PC-3 (cell line): ENCODE measurements around the gene CACNA1E. TPM values are rescaled to one million over a fixed set of nuclear protein-coding genes. Genes with fewer than 3 reads are reported as not detected.

ENCODE experiments used
- ATAC-seq: fragments of 200-7000 bp; cut with Tn5 transposase; 2 replicates; pipeline ENCODE4 v1.9.1; 2020; ENCODE audit warnings: mild to moderate bottlenecking, moderate library complexity
- BruUV-seq: library from RNA; stranded (reverse); fragments of 400-500 nt; replicated peaks from 2 replicates; lab custom pipeline; 2021; lab: Mats Ljungman, UMichigan
- CTCF ChIA-PET: fragments of 300-600 bp; sonication (Branson Sonifier 250); formaldehyde crosslinking; loops from one replicate; lab custom pipeline; 2022; ENCODE audit warnings: antibody characterized with exemption; lab: Charles Lee
- POLR2A ChIA-PET: fragments of 300-600 bp; sonication (Branson Sonifier 250); formaldehyde crosslinking; loops from one replicate; lab custom pipeline; 2022; ENCODE audit warnings: antibody characterized with exemption; ENCODE audit not compliant: unreplicated experiment; lab: Charles Lee
- DNase-seq: peaks from one replicate; pipeline ENCODE4 v3.0.0-alpha.2; 2015
- H2AFZ ChIP-seq: fragments of 300-600 bp; sonication (generic); 2 replicates; pipeline ENCODE4 v1.6.0; 2016; ENCODE audit warnings: antibody characterized with exemption, low read length
- H3F3A ChIP-seq: fragments of 300-600 bp; sonication (generic); one replicate; pipeline ENCODE4 v1.6.0; 2017; ENCODE audit warnings: antibody characterized with exemption, low read length, control low read depth, mild to moderate bottlenecking; ENCODE audit not compliant: unreplicated experiment
- H3K27ac ChIP-seq: fragments of 300-600 bp; sonication (generic); 2 replicates; pipeline ENCODE4 v1.5.1; 2016; ENCODE audit warnings: mild to moderate bottlenecking, low read length
- H3K27me3 ChIP-seq: fragments of 300-600 bp; sonication (generic); 2 replicates; pipeline ENCODE4 v1.6.1; 2016; ENCODE audit warnings: low read length, mixed read lengths
- H3K36me3 ChIP-seq: fragments of 300-600 bp; sonication (generic); 2 replicates; pipeline ENCODE4 v1.6.1; 2016; ENCODE audit warnings: low read depth, mixed run types, low read length, mixed read lengths
- H3K4me1 ChIP-seq: fragments of 300-600 bp; sonication (generic); 2 replicates; pipeline ENCODE4 v1.5.1; 2016; ENCODE audit warnings: low read length; ENCODE audit not compliant: insufficient read depth
- H3K4me2 ChIP-seq: fragments of 300-600 bp; sonication (generic); 2 replicates; pipeline ENCODE4 v1.6.0; 2016; ENCODE audit warnings: low read length
- H3K4me3 ChIP-seq: fragments of 300-600 bp; sonication (generic); 2 replicates; pipeline ENCODE4 v1.5.1; 2016; ENCODE audit warnings: mild to moderate bottlenecking, low read length, mixed read lengths
- H3K79me2 ChIP-seq: fragments of 300-600 bp; sonication (generic); 2 replicates; pipeline ENCODE4 v1.6.1; 2017; ENCODE audit warnings: low read length, mixed read lengths
- H3K9ac ChIP-seq: fragments of 300-600 bp; sonication (generic); 2 replicates; pipeline ENCODE4 v1.6.0; 2016; ENCODE audit warnings: mild to moderate bottlenecking, low read length
- H3K9me2 ChIP-seq: fragments of 300-600 bp; sonication (generic); replicated peaks from 2 replicates; pipeline ENCODE4 v1.6.1; 2016; ENCODE audit warnings: mixed run types, low read length, mixed read lengths
- H3K9me3 ChIP-seq: fragments of 300-600 bp; sonication (generic); 2 replicates; pipeline ENCODE4 v1.6.1; 2016; ENCODE audit warnings: low read length, mixed read lengths
- H4K20me1 ChIP-seq: fragments of 300-600 bp; sonication (generic); 2 replicates; pipeline ENCODE4 v1.6.1; 2016; ENCODE audit warnings: low read length, mixed read lengths
- CTCF ChIP-seq: fragments of 300-600 bp; sonication (generic); conservative IDR thresholded peaks from 2 replicates; pipeline ENCODE4 v1.5.1; 2017; ENCODE audit warnings: antibody characterized with exemption, low read depth, mild to moderate bottlenecking, low read length
- EZH2 ChIP-seq: fragments of 300-600 bp; sonication (generic); IDR thresholded peaks from one replicate; pipeline ENCODE4 v1.6.1; 2017; ENCODE audit warnings: antibody characterized with exemption, mild to moderate bottlenecking, low read length; ENCODE audit not compliant: unreplicated experiment
- EZH2phosphoT487 ChIP-seq: fragments of 300-600 bp; sonication (generic); IDR thresholded peaks from 2 replicates; pipeline ENCODE4 v1.6.1; 2018; ENCODE audit warnings: mild to moderate bottlenecking, antibody characterized with exemption, low read length, borderline replicate concordance
- intact Hi-C: fragments of 100-400 bp; cut with micrococcal nuclease; formaldehyde crosslinking; loops from 2 replicates; pipeline ENCODE4 v1.9.0; 2023
- total RNA-seq: library from RNA; depleted of rRNA; stranded (reverse); fragments of >200 nt; gene quantifications from 2 replicates; pipeline ENCODE4 v1.2.3, GENCODE V29; 2014

The CACNA1E gene
- total RNA-seq, 1 experiment from 2014 or later, result not detected

DNA sequence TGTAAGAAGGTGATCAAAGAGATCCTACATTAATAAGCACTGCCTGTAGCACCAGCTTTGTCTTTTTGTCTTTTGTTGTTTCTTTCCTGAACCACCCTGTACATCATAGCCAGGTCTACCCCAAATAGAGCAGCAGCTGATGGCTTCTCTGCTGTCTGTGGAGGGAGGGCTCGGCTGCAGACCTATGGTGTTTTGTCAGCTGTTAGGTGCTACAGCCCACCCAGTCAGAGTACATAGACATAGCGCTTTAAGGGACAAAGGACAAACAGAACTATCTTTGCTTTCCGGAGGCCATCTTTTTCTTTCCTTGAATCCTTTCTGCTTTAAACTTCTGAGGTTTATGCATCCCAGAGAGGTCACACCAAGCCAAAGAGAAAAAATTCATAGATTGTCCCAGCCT lies 320.1 kb downstream of the CACNA1E start:
- H3K4me1 ChIP-seq, result no peaks in the 10 kb centered on the region
- ATAC-seq (no peak), DNase-seq (no peak)
- H3K27ac ChIP-seq, result no peak overlapping the region
- H3K9ac ChIP-seq, result no peak overlapping the region
- no peak overlapping the region for H2AFZ ChIP-seq
- H3F3A ChIP-seq, result no peaks in the 10 kb centered on the region
- H3K79me2 ChIP-seq, result no peaks in the 10 kb centered on the region
- H3K4me2 ChIP-seq, result no peak overlapping the region
- no peaks in the 10 kb centered on the region for H3K36me3 ChIP-seq
- ChIA-PET POLR2A (no interaction called here), CTCF (no interaction called here)
- H3K9me2 ChIP-seq, result no peaks in the 10 kb centered on the region
- no peak for TF ChIP-seq EZH2phosphoT487
- no peak for TF ChIP-seq CTCF
- TF ChIP-seq EZH2, result no peak
- intact Hi-C loops, result no loop called here
- no peak overlapping the region for H3K4me3 ChIP-seq
- no TSS peak for BruUV-seq
- no peaks in the 10 kb centered on the region for H3K9me3 ChIP-seq
- no peaks in the 10 kb centered on the region for H3K27me3 ChIP-seq
- no peaks in the 10 kb centered on the region for H4K20me1 ChIP-seq

- CTCF ChIA-PET, result no interaction called here
Observed at GRCh38 chr1:181804989-181805388, 321.7 kb downstream of the CACNA1E start.

More at GRCh38 chr1:181804989-181805388, 321.7 kb downstream of the CACNA1E start:
- Histone ChIP-seq H3K36me3 (no peaks in the 10 kb centered on the region), H3K9me3 (no peaks in the 10 kb centered on the region), H3K27me3 (no peaks in the 10 kb centered on the region), H3K27ac (no peak overlapping the region), H3K79me2 (no peaks in the 10 kb centered on the region), H3F3A (no peaks in the 10 kb centered on the region), H3K4me1 (no peaks in the 10 kb centered on the region), H3K4me3 (no peak overlapping the region), H3K9ac (no peak overlapping the region), H3K9me2 (no peaks in the 10 kb centered on the region), H4K20me1 (no peaks in the 10 kb centered on the region), H2AFZ (no peak overlapping the region), H3K4me2 (no peak overlapping the region)
- DNase-seq, result no peak
- no peak for TF ChIP-seq CTCF
- TF ChIP-seq EZH2, result no peak
- TF ChIP-seq EZH2phosphoT487, result no peak
- BruUV-seq, result no TSS peak
- POLR2A ChIA-PET, result interaction anchor here (0.6 kb wide), 1 partner anchor 11 kb away, joined by 3 read pairs; no protein-coding TSS in a partner anchor
- ATAC-seq, result no peak
- intact Hi-C loops, result no loop called here
